ENCODE results near the gene FLCN.
A peak's percentile ranks its signal among the peaks of the same experiment; 100 is the strongest.

FLCN gene

DNA sequence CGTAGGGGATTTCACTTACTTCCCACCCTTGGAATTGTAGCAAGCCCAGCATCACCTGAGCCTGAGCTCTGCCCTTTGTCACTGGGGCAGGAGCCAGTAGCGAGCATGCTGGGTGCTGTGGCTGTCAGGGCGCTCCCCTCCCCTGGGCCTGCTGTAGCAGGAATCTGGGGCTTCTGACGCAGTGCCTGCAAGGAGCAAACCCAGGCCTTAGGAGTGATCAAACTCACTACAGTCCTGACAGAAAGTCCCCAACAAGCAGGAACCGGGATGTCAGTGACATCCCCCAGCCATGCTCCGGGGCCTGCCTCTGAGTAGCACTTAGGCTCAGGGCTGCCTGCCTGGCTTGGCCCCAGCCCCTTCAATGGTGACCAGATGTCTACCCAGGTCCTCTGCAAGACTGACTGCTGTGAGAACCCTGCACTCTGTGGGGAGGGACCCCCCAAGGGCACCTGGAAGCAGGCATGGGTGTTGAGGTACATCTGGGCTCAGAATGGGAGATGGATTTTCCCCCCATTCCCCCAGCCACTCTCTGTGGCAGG is 54.3 kb downstream of the FLCN start:
- DNase-seq = no peak

- DNase-seq = peak; percentile 52
Measured at GRCh38 chr17:17181666-17182597, 55.0 kb downstream of the FLCN start.

DNA sequence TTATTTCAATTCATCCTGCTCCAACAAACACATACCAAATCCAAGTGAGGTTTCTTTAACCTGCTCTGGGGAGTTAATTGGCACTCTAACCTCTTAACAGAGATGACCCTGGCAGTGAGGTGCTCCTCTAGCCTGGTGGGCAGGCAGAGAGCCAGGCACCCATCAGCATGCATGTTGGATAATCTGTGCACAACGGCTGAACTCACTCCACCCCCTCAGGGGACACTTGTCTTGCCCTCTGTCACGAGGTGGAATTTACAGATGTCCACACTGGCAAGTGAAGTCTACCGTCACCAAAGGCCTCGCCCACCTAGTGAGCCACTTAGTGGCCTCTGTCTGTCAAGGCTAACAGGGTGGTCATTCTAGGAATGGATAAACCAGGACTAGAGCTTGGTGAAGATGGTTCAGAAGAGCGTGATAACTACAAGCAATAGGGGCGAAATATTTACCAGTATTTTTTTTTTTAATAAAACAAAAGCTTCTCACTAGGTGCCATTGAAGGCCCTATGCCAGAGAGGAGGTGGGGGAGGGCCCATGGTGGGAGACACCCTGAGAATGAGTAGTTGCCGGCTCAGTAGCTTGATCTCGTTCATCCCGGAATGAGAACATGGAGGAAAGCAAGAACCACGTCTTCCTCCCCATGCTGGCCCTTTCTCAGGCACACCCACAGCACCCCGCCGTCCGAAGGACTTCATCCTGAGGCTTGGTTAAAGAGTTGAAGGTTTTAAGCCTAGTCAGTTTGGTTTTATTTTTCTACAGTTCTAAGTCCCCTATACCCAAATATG is 56.0 kb downstream of the FLCN start:
- DNase-seq = no peak

DNA sequence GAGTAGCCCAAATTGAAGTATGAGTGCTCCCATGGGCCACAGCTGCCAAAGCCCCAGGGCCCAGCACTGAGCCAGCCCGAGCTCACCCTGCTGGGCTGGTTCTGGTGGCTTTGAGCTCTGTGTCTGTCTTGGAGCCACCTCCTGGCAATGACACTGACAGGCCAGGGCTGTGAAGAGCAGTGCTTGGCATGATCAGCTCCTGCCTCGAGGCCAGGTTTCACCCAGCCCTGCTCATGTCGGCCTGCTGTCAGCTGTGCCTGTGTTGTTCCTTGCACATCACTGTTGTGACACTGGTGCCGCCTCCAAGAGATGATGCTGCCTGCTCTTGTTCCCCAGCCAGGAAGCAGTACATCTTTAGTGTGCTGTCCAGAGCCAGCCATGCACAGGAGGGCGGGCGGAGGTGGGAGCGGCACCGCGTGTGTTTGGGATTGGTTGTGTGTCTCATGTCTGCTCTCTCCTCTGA is 56.8 kb downstream of the FLCN start:
- peak; percentile 30 for DNase-seq

GRCh38 chr17:17179371-17179827 is 57.6 kb downstream of the FLCN start:
- peak; percentile 75 for DNase-seq

- no peak for DNase-seq
Measured at GRCh38 chr17:17177176-17177575, 59.8 kb downstream of the FLCN start.

- no peak for DNase-seq
Measured at GRCh38 chr17:17176341-17176740, 60.6 kb downstream of the FLCN start.

GRCh38 chr17:17175917-17176316 is 61.1 kb downstream of the FLCN start:
- peak; percentile 39 for DNase-seq

DNA sequence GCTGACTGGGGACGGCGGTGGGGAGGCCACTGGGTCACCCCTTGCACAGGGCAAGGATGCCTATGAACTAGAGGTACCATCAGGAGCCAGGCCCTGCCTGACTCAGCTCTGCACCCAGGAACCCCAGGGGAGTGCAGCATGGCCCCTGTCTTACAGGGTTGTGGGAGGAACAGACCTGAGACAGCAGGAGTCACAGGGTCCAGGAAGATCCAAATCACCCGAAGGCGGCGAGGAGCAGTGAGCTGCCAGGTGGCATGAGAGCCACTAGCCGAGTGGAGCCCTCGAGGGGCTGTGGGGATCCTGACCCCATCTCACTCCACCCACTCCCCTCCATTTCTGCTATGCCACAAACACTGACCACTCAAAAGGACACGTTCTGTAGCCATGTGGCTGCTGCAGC is 61.6 kb downstream of the FLCN start:
- no peak for DNase-seq

DNA sequence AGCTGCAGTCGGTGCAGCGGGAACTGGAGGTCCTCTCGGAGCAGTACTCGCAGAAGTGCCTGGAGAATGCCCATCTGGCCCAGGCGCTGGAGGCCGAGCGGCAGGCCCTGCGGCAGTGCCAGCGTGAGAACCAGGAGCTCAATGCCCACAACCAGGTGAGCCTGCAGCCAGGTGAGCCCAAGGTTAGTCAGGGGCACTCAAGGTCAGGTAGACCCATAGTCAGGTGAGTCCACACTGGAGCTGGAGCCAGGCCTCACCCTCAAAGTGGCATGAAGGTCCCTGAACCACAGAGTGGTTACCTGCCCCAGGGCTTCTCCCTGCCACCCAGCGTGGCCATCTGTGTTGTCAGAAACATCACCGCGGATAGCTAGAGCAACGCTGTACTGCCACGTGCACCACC is 63.0 kb downstream of the FLCN start:
- no peak for DNase-seq

DNA sequence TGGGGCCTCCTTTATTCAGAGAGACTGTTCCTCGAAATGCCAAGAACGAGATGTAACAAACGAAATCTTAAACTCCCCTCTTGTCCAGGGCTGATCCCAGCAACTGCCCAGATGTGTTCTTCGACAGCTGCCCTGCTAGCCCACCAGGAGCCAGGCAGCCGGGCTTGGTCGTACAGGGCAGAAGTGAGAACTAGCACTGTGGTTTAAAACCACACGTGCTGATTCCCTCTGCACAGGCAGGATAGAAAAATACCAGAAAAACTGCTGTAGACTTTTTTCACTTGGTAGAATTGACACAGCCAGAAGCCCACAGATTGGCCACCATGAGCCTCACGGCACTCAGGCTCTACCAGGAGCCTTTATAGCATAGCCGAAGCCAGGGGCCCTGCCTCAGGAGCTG is 64.0 kb downstream of the FLCN start:
- no peak for DNase-seq

DNA sequence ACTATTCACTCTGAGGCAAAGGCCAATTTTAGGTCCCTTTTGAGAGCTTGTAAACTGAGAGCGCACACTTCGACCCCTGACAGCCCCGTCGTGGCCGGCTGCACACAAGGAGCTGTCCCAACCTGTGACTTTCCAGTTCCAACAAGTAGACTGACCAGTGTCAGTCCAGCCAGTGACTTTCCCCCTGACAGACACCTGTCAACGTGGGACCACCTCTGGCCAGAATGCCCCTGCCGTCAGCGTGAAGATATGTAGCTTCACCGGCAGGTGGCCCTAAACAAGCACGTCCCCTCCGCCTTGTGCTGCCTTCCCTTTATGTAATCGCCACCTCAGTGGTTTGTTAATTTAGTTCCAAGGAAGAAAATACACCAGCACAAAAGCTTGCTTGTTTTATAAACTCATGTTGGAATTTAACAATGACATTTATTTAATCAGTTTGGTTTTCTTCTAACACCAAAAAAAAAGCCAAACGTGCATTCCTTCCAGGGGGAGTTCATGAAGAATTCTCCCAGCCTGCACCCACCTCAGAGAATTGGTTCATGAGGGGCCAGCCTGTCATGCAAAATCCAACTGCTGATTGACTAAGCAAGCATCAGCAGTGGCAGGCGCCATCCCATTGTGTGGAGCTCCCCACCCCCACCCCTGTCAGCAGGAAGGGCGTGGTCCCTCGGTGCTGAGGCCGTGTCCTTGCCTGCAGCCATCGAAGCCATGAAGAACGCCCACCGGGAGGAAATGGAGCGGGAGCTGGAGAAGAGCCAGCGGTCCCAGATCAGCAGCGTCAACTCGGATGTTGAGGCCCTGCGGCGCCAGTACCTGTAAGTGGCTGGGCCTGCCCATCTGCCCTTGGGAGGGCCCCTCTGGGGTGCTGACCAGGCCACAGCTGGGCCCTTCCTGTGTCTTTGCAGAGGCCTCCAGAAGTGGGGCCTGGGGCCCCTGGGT is 64.7 kb downstream of the FLCN start:
- no peak for DNase-seq

GRCh38 chr17:17171186-17171585 is 65.8 kb downstream of the FLCN start:
- DNase-seq = no peak

DNA sequence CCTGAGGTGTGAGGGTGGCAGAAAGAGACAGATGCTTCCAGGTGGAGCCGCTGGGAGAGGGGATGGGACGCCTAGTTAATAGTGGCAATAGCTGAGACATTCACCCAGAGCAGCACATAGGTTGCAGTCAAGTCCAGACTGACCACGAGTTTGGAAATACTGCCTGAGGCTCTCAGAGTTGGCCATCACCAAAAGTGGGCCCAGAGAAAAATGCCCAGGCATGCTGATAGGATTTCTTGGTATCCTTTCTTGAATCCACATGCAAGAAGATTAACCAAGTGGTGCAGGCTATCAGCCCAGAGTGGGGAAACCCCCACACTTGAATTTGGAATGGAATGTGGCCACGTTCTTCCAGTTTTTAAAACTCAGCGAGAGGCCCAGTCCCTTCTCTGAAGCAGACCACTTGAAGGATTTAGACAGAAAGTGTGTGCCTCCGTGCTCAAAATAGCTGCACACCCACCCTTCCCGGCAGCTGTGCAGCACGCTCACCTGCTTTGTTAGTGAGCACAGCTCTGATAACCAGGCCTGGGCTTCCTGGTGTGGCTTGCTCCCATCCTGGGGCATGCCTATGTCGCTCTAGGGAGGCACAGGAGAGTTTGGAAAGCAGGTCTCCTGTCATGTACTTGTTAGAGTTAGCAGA is 66.5 kb downstream of the FLCN start:
- DNase-seq = no peak

DNA sequence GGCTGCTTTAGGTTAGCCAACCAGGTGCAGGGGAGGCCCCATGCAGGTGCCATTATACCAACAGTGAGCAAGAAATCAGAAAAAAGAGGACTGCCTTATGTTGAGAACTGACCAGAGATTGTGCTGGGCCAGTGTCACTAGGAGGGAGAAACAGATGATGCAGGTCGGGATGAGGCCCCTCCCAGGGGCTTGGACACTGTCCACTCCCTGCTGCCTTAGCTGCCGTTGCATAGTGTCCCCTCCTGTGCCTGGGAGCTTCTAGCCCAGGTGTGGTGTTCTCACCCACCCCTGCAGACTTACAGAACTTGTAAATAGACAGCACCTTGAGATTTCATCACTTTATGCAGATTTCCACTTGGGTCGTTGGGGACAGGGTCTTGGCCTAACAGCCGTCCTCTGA is 67.6 kb downstream of the FLCN start:
- DNase-seq = no peak

DNA sequence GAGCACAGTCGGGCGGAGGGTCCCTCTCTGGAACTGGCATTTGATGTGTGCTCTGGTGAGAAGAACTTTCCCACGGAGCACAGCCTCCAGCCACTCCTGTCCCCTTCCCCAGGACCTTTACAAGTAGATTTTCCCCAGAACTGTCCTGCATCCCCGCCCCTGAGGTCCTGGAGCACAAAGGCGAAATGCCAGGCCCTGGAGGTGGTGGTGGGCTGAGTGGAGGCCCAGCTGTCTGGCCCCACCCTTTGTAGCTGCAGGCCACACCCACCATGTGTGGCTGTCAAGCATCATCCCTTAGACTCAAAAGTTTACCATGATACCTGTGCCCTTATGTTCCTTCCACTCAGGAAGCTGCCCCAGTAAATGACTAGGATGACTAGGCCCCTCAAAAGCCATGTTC is 68.6 kb downstream of the FLCN start:
- DNase-seq = no peak

DNA sequence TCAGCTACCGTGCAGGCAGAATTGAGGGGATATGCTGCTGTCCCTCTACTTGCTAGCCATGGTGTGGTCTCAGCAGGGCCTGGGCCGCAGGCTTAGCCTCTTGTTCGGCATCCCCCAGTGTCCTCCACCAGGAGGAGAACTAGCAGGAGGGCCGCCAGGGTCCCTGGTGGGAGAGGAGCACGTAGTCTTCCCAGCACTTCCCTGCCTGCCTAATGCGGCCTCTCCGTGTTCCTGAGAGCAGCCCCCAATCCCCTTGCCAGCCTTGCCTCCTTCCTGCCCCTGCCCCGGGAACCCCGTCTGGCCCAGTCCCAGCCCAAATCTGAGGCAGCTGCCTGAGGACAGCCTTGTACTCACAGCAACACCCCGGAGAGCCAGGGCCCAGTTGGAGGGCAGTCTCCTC is 69.0 kb downstream of the FLCN start:
- no peak for DNase-seq

DNA sequence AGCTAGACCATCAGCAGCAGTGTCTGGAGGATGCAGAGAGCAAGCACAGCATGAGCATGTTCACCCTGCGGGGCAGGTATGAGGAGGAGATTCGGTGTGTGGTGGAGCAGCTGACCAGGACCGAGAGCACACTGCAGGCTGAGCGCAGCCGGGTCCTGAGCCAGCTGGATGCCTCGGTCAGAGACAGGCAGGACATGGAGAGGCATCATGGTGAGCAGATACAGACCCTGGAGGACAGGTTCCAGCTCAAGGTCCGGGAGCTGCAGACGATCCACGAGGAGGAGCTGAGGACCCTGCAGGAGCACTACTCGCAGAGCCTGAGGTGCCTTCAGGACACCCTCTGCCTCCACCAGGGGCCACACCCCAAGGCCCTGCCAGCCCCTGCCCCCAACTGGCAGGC is 69.6 kb downstream of the FLCN start:
- no peak for DNase-seq

DNA sequence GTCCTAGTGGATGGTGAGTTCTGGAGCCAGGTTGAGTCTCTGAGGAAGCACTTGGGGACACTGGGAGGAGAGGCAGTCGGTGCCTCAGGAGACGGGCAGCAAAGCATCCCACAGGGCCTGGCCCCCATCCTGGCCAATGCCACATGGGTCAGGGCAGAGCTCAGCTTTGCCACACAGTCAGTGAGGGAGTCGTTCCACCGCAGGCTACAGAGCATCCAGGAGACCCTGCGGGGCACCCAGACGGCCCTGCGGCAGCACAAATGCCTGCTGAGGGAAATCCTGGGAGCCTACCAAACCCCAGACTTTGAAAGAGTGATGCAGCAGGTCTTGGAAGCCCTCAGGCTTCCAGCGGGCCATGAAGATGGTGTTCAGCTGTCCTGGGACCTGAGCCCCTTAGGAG is 70.5 kb downstream of the FLCN start:
- DNase-seq = no peak

- DNase-seq = no peak
Measured at GRCh38 chr17:17165666-17166308, 71.2 kb downstream of the FLCN start.

DNA sequence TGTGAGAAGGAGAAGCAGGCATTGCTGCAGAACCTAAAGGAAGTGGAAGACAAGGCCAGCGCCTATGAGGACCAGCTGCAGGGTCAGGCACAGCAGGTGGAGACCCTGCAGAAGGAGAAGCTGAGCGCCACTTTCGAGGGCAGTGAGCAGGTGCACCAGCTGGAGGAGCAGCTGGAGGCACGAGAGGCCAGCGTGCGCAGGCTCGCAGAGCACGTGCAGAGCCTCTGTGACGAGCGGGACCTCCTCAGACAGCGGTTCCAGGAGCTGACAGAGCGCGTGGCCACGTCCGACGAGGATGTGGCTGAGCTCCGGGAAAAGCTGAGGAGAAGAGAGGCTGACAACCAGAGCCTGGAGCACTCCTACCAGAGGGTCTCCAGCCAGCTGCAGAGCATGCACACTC is 72.3 kb downstream of the FLCN start:
- DNase-seq = no peak
